ENCODE results near the gene FBXO9.
A peak's percentile ranks its signal among the peaks of the same experiment; 100 is the strongest.
"Not testable (repeated sequence)": the region's sequence is repeated elsewhere in the genome, so short reads cannot be mapped to it uniquely, and the experiment has no call there.

Gene FBXO9

GRCh38 chr6:53055873-53056272 is 9.3 kb upstream of the FBXO9 start:
- in situ Hi-C loops (cut with HindIII; ENCODE audit: low sequenced_read_pairs) = no loop called here
- no peak overlapping the region for H3K4me3 ChIP-seq (ENCODE audit: low read depth, low read length)
- no peak for DNase-seq (ENCODE audit: low read depth)
- TF ChIP-seq CTCF (IDR thresholded peaks at IDR 0.05; ENCODE audit: low read depth, low read length, missing control alignments) = no peak

- no peak overlapping the region for H3K4me3 ChIP-seq (ENCODE audit: low read depth, low read length)
- no peak for TF ChIP-seq CTCF (IDR thresholded peaks at IDR 0.05; ENCODE audit: low read depth, low read length, missing control alignments)
- in situ Hi-C loops (cut with HindIII; ENCODE audit: low sequenced_read_pairs) = no loop called here
- no peak for DNase-seq (ENCODE audit: low read depth)
Observed at GRCh38 chr6:53056273-53056672, 8.9 kb upstream of the FBXO9 start.

GRCh38 chr6:53058388-53059195 is 6.6 kb upstream of the FBXO9 start:
- in situ Hi-C loops (cut with HindIII; ENCODE audit: low sequenced_read_pairs) = no loop called here
- DNase-seq (ENCODE audit: low read depth) = no peak
- H3K4me3 ChIP-seq (ENCODE audit: low read depth, low read length) = peak overlapping the region; percentile 85
- no peak for TF ChIP-seq CTCF (IDR thresholded peaks at IDR 0.05; ENCODE audit: low read depth, low read length, missing control alignments)

GRCh38 chr6:53059648-53060589 is 5.3 kb upstream of the FBXO9 start:
- no peak for DNase-seq (ENCODE audit: low read depth)
- TF ChIP-seq CTCF (IDR thresholded peaks at IDR 0.05; ENCODE audit: low read depth, low read length, missing control alignments) = no peak
- in situ Hi-C loops (cut with HindIII; ENCODE audit: low sequenced_read_pairs) = no loop called here
- H3K4me3 ChIP-seq (ENCODE audit: low read depth, low read length) = peak overlapping the region; percentile 85

GRCh38 chr6:53062169-53062539 is 3.0 kb upstream of the FBXO9 start:
- peak overlapping the region; percentile 85 for H3K4me3 ChIP-seq (ENCODE audit: low read depth, low read length)
- in situ Hi-C loops (cut with HindIII; ENCODE audit: low sequenced_read_pairs) = no loop called here
- TF ChIP-seq CTCF (IDR thresholded peaks at IDR 0.05; ENCODE audit: low read depth, low read length, missing control alignments) = no peak
- no peak for DNase-seq (ENCODE audit: low read depth)

GRCh38 chr6:53064255-53064654 is 949 bp upstream of the FBXO9 start:
- DNase-seq (ENCODE audit: low read depth); H3K4me3 ChIP-seq (ENCODE audit: low read depth, low read length); in situ Hi-C loops (cut with HindIII; ENCODE audit: low sequenced_read_pairs): not testable (repeated sequence)
